Measurements from ENCODE around the gene TMEM52. TPM values are rescaled to one million over a fixed set of nuclear protein-coding genes. Genes with fewer than 3 reads are reported as not detected.

The TMEM52 gene
- total RNA-seq, 1 experiment from 2014 or later = 9.6 TPM

GRCh38 chr1:1876335-1876930 lies 42.6 kb downstream of the TMEM52 start:
- peaks cover 53 to 56% (median 55%) of the 10 kb centered on the region in 3 experiments for H3K36me3 Mint-ChIP-seq (ENCODE audit: insufficient read depth in 1 of 3, low read depth in 3 of 3)
- peaks cover 46 to 48% of the 10 kb centered on the region in 2 experiments for H3K4me1 Mint-ChIP-seq
- Histone ChIP-seq H2BK12ac (ENCODE audit: insufficient read length, low read depth, low read length) (no peak overlapping the region), H3K4ac (ENCODE audit: low read depth, low read length) (no peak overlapping the region), H4K5ac (ENCODE audit: insufficient read length, low read depth, low read length) (no peak overlapping the region), H4K91ac (ENCODE audit: insufficient read length, low read depth, low read length) (no peak overlapping the region), H2BK5ac (ENCODE audit: insufficient read length, low read length) (no peak overlapping the region), H3K27ac (ENCODE audit: insufficient read length, low read depth, low read length) (no peak overlapping the region), H2BK120ac (ENCODE audit: low read depth, low read length, poor library complexity, severe bottlenecking) (no peak overlapping the region), H4K8ac (replicated peaks; ENCODE audit: insufficient read length, low read depth, low read length) (no peak overlapping the region), H3K27me3 (ENCODE audit: insufficient read depth, low read length) (no peaks in the 10 kb centered on the region), H3K14ac (ENCODE audit: insufficient read depth, low read length) (no peak overlapping the region), H3T11ph (ENCODE audit: low read length) (no peak overlapping the region), H3K79me2 (ENCODE audit: insufficient read depth, low read length) (peaks cover 85% of the 10 kb centered on the region), H3K9ac (ENCODE audit: extremely low read depth, insufficient read length, low read length) (no peak overlapping the region), H3K79me1 (ENCODE audit: insufficient read depth, low read depth, low read length, poor library complexity, severe bottlenecking) (peaks cover 5% of the 10 kb centered on the region), H3K9me3 (ENCODE audit: control insufficient read depth, low read depth, low read length) (no peaks in the 10 kb centered on the region), H3K18ac (ENCODE audit: insufficient read length, low read depth, low read length) (no peak overlapping the region), H3K23me2 (ENCODE audit: insufficient read length, low read depth, low read length, poor library complexity, severe bottlenecking) (no peaks in the 10 kb centered on the region), H2BK20ac (ENCODE audit: low read depth, low read length, poor library complexity, severe bottlenecking) (no peak overlapping the region), H3K4me2 (ENCODE audit: insufficient read depth, insufficient read length, low read length) (no peak overlapping the region), H4K20me1 (ENCODE audit: control insufficient read depth, insufficient read depth, insufficient read length) (no peaks in the 10 kb centered on the region), H2AFZ (ENCODE audit: low read length) (no peak overlapping the region), H3K56ac (ENCODE audit: insufficient read length, low read depth, low read length) (no peak overlapping the region), H2AK5ac (ENCODE audit: insufficient read length, low read length) (no peak overlapping the region), H2BK15ac (ENCODE audit: low read depth, low read length) (no peak overlapping the region), H3K4me1 (ENCODE audit: insufficient read depth, low read length) (no peaks in the 10 kb centered on the region), H3K23ac (ENCODE audit: insufficient read length, low read depth, low read length) (no peak overlapping the region)
- no peaks in the 10 kb centered on the region for H3K27me3 Mint-ChIP-seq (ENCODE audit: low read depth)
- peaks cover 8 to 12% of the 10 kb centered on the region in 2 experiments; a peak in 4 of 5 replicates for H3K9me3 Mint-ChIP-seq
- TF ChIP-seq CTCF (conservative IDR thresholded peaks at IDR 0.05) = no peak
- peak overlapping the region in 1 of 3 experiments; percentile 69; a peak in 2 of 7 replicates for H3K27ac Mint-ChIP-seq
- DNase-seq = no peak
- WGBS (ENCODE audit: extremely low coverage, insufficient read length, low lambda C conversion rate) = no CpG with 5 or more reads among the region's 11 CpGs
- no peak overlapping the region for H3K4me3 Mint-ChIP-seq

Data from H9 (cell line).